Measurements from ENCODE around the gene TSHR. TPM values are rescaled to one million over a fixed set of nuclear protein-coding genes. Genes with fewer than 3 reads are reported as not detected.

Gene TSHR
- total RNA-seq, 2 donors from 2014 or later = 0.58 TPM; not detected in 1

- H3K27ac Mint-ChIP-seq = no peak overlapping the region
- no peak for DNase-seq
- no peak overlapping the region for H3K27ac ChIP-seq (ENCODE audit: low read depth, low read length)
- TF ChIP-seq CTCF (conservative IDR thresholded peaks at IDR 0.05) = no peak
- no peak overlapping the region for H3K4me3 ChIP-seq (ENCODE audit: low read length)
- H3K4me3 Mint-ChIP-seq = no peak overlapping the region
- no peaks in the 10 kb centered on the region for H3K4me1 ChIP-seq (ENCODE audit: control insufficient read depth, insufficient read depth, low read length)
- no peaks in the 10 kb centered on the region for H3K27me3 ChIP-seq (ENCODE audit: control insufficient read depth, insufficient read depth, low read length, poor library complexity, severe bottlenecking)
- peaks cover 5% of the 10 kb centered on the region for H3K27me3 Mint-ChIP-seq (ENCODE audit: insufficient read depth)
- peaks cover 5% of the 10 kb centered on the region for H3K4me1 Mint-ChIP-seq
- H3K36me3 ChIP-seq (ENCODE audit: control insufficient read depth, insufficient read depth, low read length) = no peaks in the 10 kb centered on the region
- 97 to 100% methylated on average over 3 of the region's 3 CpGs for WGBS, 2 experiments (ENCODE audit: insufficient coverage in 1 of 2, insufficient read length in 1 of 2)
- no peak overlapping the region for H3K9ac ChIP-seq (ENCODE audit: extremely low read depth, low read length, poor library complexity, severe bottlenecking)
- no peaks in the 10 kb centered on the region for H3K9me3 ChIP-seq (ENCODE audit: control insufficient read depth, low read length)
- H3K9me3 Mint-ChIP-seq = no peaks in the 10 kb centered on the region
- H3K36me3 Mint-ChIP-seq (ENCODE audit: low read depth) = no peaks in the 10 kb centered on the region
Observed at GRCh38 chr14:81096656-81097055, 141.2 kb downstream of the TSHR start.

- no peaks in the 10 kb centered on the region for H3K4me1 ChIP-seq (ENCODE audit: control insufficient read depth, insufficient read depth, low read length)
- no peaks in the 10 kb centered on the region for H3K36me3 ChIP-seq (ENCODE audit: control insufficient read depth, insufficient read depth, low read length)
- Mint-ChIP-seq H3K27me3 (ENCODE audit: insufficient read depth) (peaks cover 5% of the 10 kb centered on the region), H3K4me1 (peaks cover 15% of the 10 kb centered on the region), H3K27ac (no peak overlapping the region), H3K4me3 (no peak overlapping the region), H3K9me3 (no peaks in the 10 kb centered on the region), H3K36me3 (ENCODE audit: low read depth) (no peaks in the 10 kb centered on the region)
- no peak overlapping the region for H3K9ac ChIP-seq (ENCODE audit: extremely low read depth, low read length, poor library complexity, severe bottlenecking)
- 98 to 100% methylated on average over 2 to 3 of the region's 3 CpGs for WGBS, 2 experiments (ENCODE audit: insufficient coverage in 1 of 2, insufficient read length in 1 of 2)
- no peak overlapping the region for H3K27ac ChIP-seq (ENCODE audit: low read depth, low read length)
- no peak for DNase-seq
- H3K4me3 ChIP-seq (ENCODE audit: low read length) = no peak overlapping the region
- no peak for TF ChIP-seq CTCF (conservative IDR thresholded peaks at IDR 0.05)
- H3K9me3 ChIP-seq (ENCODE audit: control insufficient read depth, low read length) = no peaks in the 10 kb centered on the region
- H3K27me3 ChIP-seq (ENCODE audit: control insufficient read depth, insufficient read depth, low read length, poor library complexity, severe bottlenecking) = no peaks in the 10 kb centered on the region
Observed at GRCh38 chr14:81102217-81102616, 146.8 kb downstream of the TSHR start.

- H3K27me3 ChIP-seq (ENCODE audit: control insufficient read depth, insufficient read depth, low read length, poor library complexity, severe bottlenecking) = no peaks in the 10 kb centered on the region
- TF ChIP-seq CTCF (conservative IDR thresholded peaks at IDR 0.05) = no peak
- H3K9me3 Mint-ChIP-seq = no peaks in the 10 kb centered on the region
- 87 to 98% methylated on average over 4 to 5 of the region's 5 CpGs for WGBS, 2 experiments (ENCODE audit: insufficient coverage in 1 of 2, insufficient read length in 1 of 2)
- peaks cover 15% of the 10 kb centered on the region for H3K4me1 Mint-ChIP-seq
- H3K36me3 Mint-ChIP-seq (ENCODE audit: low read depth) = no peaks in the 10 kb centered on the region
- no peak overlapping the region for H3K9ac ChIP-seq (ENCODE audit: extremely low read depth, low read length, poor library complexity, severe bottlenecking)
- no peak overlapping the region for H3K27ac Mint-ChIP-seq
- no peaks in the 10 kb centered on the region for H3K36me3 ChIP-seq (ENCODE audit: control insufficient read depth, insufficient read depth, low read length)
- peaks cover 5% of the 10 kb centered on the region for H3K27me3 Mint-ChIP-seq (ENCODE audit: insufficient read depth)
- no peaks in the 10 kb centered on the region for H3K9me3 ChIP-seq (ENCODE audit: control insufficient read depth, low read length)
- H3K4me1 ChIP-seq (ENCODE audit: control insufficient read depth, insufficient read depth, low read length) = no peaks in the 10 kb centered on the region
- H3K4me3 ChIP-seq (ENCODE audit: low read length) = no peak overlapping the region
- no peak overlapping the region for H3K27ac ChIP-seq (ENCODE audit: low read depth, low read length)
- no peak for DNase-seq
- H3K4me3 Mint-ChIP-seq = no peak overlapping the region
Observed at GRCh38 chr14:81103443-81103842, 148.0 kb downstream of the TSHR start.

Measured in endodermal cell (in vitro differentiated cells).